WERI-Rb-1 (cell line): ENCODE measurements around the gene SCARB2.

ENCODE experiments used
- DNase-seq: peaks from one replicate; pipeline ENCODE4 v3.0.0-alpha.2; 2020
- H3K27ac ChIP-seq: fragments of 250-450 bp; sonication (Bioruptor Pico); 2 replicates; pipeline ENCODE4 v1.5.1; 2020; ENCODE audit warnings: mild to moderate bottlenecking, moderate library complexity
- H3K27me3 ChIP-seq: fragments of 250-450 bp; sonication (Bioruptor Pico); 2 replicates; pipeline ENCODE4 v1.5.1; 2021; ENCODE audit warnings: mild to moderate bottlenecking, low read depth, moderate library complexity; ENCODE audit not compliant: insufficient read depth, severe bottlenecking
- H3K36me3 ChIP-seq: fragments of 250-450 bp; sonication (Bioruptor Pico); 2 replicates; pipeline ENCODE4 v1.5.1; 2020; ENCODE audit warnings: mild to moderate bottlenecking, moderate library complexity
- H3K4me3 ChIP-seq: 2 replicates; pipeline ENCODE4 v1.5.1; 2011; ENCODE audit warnings: low read depth, mild to moderate bottlenecking, control low read depth, low read length
- H3K9me3 ChIP-seq: fragments of 250-450 bp; sonication (Bioruptor Pico); 2 replicates; pipeline ENCODE4 v1.5.1; 2021; ENCODE audit warnings: mild to moderate bottlenecking, moderate library complexity; ENCODE audit not compliant: severe bottlenecking
- TF ChIP-seq, protein P1 (sequence below): IDR thresholded peaks from 2 replicates; pipeline ENCODE4 v1.5.1; 2011; ENCODE audit warnings: low read depth, mild to moderate bottlenecking, control low read depth, inconsistent platforms, low read length

SCARB2 gene

DNA sequence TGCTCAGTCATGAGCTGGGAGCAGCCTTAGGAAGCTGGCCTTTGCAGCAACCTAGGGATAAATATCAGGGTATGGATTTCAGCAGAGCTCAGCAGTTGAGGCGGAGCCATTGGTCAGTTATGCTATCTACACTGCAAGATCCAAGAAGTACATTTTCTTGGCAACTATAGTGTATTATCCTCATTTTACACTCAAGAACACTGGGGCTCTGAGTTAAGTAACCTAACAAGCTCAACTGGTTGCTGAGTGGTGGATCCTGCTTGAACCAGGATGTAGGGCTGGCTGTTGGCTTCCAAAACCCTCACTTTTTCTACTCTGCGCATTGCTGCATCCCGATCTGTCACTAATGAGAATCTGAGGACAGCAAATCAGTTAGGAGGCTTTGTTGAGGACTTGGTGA is 1.5 kb upstream of the SCARB2 start:
- Histone ChIP-seq H3K27ac (peak overlapping the region; percentile 95), H3K4me3 (no peak overlapping the region), H3K9me3 (no peaks in the 10 kb centered on the region), H3K36me3 (peaks cover 33% of the 10 kb centered on the region), H3K27me3 (no peaks in the 10 kb centered on the region)
- TF ChIP-seq, protein P1, sequence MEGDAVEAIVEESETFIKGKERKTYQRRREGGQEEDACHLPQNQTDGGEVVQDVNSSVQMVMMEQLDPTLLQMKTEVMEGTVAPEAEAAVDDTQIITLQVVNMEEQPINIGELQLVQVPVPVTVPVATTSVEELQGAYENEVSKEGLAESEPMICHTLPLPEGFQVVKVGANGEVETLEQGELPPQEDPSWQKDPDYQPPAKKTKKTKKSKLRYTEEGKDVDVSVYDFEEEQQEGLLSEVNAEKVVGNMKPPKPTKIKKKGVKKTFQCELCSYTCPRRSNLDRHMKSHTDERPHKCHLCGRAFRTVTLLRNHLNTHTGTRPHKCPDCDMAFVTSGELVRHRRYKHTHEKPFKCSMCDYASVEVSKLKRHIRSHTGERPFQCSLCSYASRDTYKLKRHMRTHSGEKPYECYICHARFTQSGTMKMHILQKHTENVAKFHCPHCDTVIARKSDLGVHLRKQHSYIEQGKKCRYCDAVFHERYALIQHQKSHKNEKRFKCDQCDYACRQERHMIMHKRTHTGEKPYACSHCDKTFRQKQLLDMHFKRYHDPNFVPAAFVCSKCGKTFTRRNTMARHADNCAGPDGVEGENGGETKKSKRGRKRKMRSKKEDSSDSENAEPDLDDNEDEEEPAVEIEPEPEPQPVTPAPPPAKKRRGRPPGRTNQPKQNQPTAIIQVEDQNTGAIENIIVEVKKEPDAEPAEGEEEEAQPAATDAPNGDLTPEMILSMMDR, result no peak
- DNase-seq, result no peak

DNA sequence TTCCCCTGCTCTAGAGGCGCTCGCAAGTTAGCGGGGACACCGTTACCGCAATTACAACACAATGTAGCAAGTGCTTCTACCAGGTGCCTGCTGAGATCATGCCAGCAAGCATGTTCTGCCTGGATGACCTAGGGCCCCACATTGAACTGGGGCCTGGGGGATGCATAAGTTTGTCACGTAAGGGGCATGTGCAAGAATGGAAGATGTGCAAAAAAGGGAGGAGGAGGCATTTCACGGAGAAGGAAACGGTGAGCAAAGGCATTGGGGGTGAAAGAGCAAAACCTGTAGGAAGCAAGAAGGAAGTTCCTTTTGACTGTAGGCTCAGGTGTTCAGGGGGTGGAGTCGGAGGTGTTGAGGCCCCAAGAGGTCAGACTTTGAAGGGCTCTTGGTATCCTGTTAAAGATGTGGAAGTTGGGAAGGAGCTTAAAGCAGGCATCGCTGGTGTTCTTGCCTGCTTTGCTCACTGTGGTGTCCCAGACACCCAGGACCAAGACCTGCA is 602 bp upstream of the SCARB2 start:
- DNase-seq, result no peak
- TF ChIP-seq, protein P1, result no peak
- peaks cover 42% of the 10 kb centered on the region for H3K36me3 ChIP-seq
- peak overlapping the region; percentile 95 for H3K27ac ChIP-seq
- H3K4me3 ChIP-seq, result peak overlapping the region; percentile 95
- H3K27me3 ChIP-seq, result no peaks in the 10 kb centered on the region
- H3K9me3 ChIP-seq, result no peaks in the 10 kb centered on the region

DNA sequence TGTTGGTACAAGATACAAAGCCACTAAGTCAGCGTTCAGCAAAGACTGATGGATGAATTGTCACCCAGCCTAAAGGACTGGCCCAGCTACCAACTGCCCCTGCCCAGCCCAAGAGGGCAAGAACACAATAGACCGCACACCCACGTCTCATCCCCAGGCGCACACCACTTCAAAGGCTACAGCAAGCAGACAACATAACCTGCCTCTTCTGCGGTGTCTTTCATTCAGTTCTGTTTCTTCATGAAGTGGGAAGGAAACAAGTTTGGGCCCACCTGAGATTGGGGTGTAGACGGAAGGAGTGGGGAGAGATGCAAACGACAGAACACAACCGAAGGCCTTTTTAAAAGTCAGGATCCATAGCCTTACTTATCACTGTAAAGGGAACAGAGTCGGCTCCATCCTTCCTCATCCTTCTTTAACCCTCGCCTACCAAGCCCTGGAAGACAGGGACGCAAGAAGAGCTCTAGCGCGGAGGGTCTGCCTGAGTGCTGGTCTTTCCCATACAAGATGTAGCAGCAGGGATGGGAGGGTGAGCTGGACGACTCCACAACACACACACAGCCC is 691 bp downstream of the SCARB2 start:
- no peaks in the 10 kb centered on the region for H3K27me3 ChIP-seq
- DNase-seq, result no peak
- TF ChIP-seq, protein P1, result no peak
- no peaks in the 10 kb centered on the region for H3K9me3 ChIP-seq
- H3K27ac ChIP-seq, result peak overlapping the region; percentile 95
- peaks cover 53% of the 10 kb centered on the region for H3K36me3 ChIP-seq
- peak overlapping the region; percentile 95 for H3K4me3 ChIP-seq

DNA sequence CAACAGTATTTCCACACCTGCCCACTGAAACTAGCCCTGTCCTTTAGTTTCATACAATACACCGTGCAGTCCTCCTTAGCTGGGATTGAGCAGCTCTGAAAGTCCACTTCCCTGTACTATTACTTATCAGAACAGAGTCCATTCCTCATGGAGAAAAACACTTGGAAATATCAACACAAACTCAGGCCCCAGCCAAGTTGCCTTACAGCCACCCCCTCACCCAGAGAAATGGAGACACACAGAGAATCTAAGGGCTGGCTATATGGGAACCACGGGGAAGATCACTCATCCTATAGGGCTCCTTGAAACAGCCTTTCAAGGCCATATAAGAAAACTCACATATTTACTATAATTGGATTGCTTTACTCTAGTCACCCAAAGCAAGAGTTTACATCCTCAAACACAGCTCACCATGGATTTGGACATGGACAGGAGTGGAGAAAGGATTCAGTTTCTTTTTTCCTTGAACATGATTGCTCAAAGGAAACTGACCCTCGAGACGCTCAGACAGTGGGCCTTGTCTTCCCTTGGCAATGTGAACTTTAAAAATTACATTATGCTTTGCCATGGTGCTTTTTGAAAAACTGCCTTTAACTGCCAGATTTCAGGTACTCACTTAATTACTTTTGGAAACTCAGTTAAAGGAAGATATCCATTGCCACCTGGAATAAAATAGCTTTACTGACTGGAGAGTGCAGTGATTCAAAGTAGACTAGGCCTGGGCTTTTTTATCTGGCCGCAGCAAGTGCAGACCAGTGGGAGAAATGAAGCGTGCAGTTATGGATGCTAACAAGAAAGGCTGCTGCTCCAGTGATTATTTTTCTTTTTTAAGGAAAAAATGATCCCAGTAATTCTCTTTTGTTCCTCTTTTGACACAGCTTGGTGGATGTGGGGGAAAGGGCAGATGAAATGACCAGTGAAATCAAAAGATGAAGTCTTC is 1.6 kb downstream of the SCARB2 start:
- H3K27ac ChIP-seq, result peak overlapping the region; percentile 95
- H3K27me3 ChIP-seq, result no peaks in the 10 kb centered on the region
- H3K9me3 ChIP-seq, result no peaks in the 10 kb centered on the region
- DNase-seq, result no peak
- H3K36me3 ChIP-seq, result peaks cover 53% of the 10 kb centered on the region
- peak overlapping the region; percentile 95 for H3K4me3 ChIP-seq
- TF ChIP-seq, protein P1, result no peak

DNA sequence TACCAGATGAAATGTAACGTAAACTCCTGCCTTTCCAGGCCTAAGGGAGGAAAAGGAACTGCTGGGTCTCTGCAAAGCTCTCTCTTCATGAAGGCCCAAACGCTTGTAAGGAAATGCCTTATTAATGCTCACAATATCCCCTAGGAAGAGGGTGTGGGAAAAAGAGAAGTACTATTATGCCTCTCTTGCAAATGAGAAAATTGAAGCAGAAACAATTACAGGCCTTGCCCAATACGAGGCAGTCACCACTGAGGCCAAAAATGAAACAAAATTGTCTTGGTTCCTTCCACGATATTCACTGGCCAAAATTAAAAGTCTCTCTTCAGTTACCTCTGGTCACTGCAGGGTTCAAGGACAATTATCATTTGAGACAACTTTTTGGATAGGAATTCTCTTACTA is 3.2 kb downstream of the SCARB2 start:
- Histone ChIP-seq H3K27me3 (no peaks in the 10 kb centered on the region), H3K9me3 (no peaks in the 10 kb centered on the region)
- DNase-seq, result no peak

More for the DNA sequence above, 3.2 kb downstream of the SCARB2 start:
- Histone ChIP-seq H3K36me3 (peaks cover 61% of the 10 kb centered on the region), H3K4me3 (peak overlapping the region; percentile 95), H3K27ac (peak overlapping the region; percentile 95)
- TF ChIP-seq, protein P1, result no peak
